Measurements from ENCODE around the gene NECTIN4.

NECTIN4 gene

GRCh38 chr1:161111527-161111926 is 22.2 kb upstream of the NECTIN4 start:
- peaks cover 5% of the 10 kb centered on the region for H3K4me1 ChIP-seq (ENCODE audit: control insufficient read depth, insufficient read depth, low read depth, low read length)
- H3K9ac ChIP-seq (ENCODE audit: low read length) = no peak overlapping the region
- H3K79me1 ChIP-seq (replicated peaks; ENCODE audit: low read length, poor library complexity, severe bottlenecking) = peaks cover 7% of the 10 kb centered on the region
- no peak overlapping the region for H2BK5ac ChIP-seq (ENCODE audit: low read depth, low read length, poor library complexity, severe bottlenecking)
- no peak overlapping the region for H2AFZ ChIP-seq (ENCODE audit: low read depth, low read length)
- no peaks in the 10 kb centered on the region for H3K27me3 ChIP-seq (ENCODE audit: control insufficient read depth in 1 of 2, insufficient read depth in 1 of 2, low read length in 2 of 2)
- no peak overlapping the region for H4K91ac ChIP-seq (ENCODE audit: low read length)
- H2AK5ac ChIP-seq (ENCODE audit: low read length, severe bottlenecking) = no peak overlapping the region
- no peak overlapping the region for H3K18ac ChIP-seq (ENCODE audit: low read depth in 1 of 2, low read length in 2 of 2)
- H3K4me2 ChIP-seq (ENCODE audit: low read length, poor library complexity, severe bottlenecking) = no peak overlapping the region
- 95% methylated on average over 2 of the region's 2 CpGs for WGBS
- H4K8ac ChIP-seq (ENCODE audit: low read length) = no peak overlapping the region
- H2BK12ac ChIP-seq (ENCODE audit: low read length in 2 of 2) = no peak overlapping the region
- no peak overlapping the region for H3K27ac ChIP-seq (ENCODE audit: low read length, poor library complexity, severe bottlenecking)
- H3K14ac ChIP-seq (ENCODE audit: low read length in 2 of 2) = no peak overlapping the region
- no peak overlapping the region for H2BK15ac ChIP-seq (ENCODE audit: low read depth, poor library complexity, severe bottlenecking)
- H3K9me3 ChIP-seq (ENCODE audit: control insufficient read depth, low read length) = no peaks in the 10 kb centered on the region
- no peak overlapping the region for H2BK120ac ChIP-seq (ENCODE audit: low read depth, low read length)
- no peak overlapping the region for H3K4ac ChIP-seq (ENCODE audit: low read depth in 1 of 2, low read length in 2 of 2)
- no peak for DNase-seq
- peaks cover 10 to 36% of the 10 kb centered on the region in 2 experiments for H3K36me3 ChIP-seq (ENCODE audit: control insufficient read depth in 1 of 2, insufficient read depth in 2 of 2, low read depth in 1 of 2, low read length in 2 of 2)
- no peak overlapping the region for H3K23ac ChIP-seq (ENCODE audit: low read length in 2 of 2)
- no peak overlapping the region for H3K4me3 ChIP-seq (ENCODE audit: insufficient read depth in 1 of 2, low read depth in 1 of 2, low read length in 2 of 2)

- Histone ChIP-seq H3K4me1 (ENCODE audit: control insufficient read depth, insufficient read depth, low read depth, low read length) (peaks cover 4% of the 10 kb centered on the region), H3K27me3 (ENCODE audit: control insufficient read depth in 1 of 2, insufficient read depth in 1 of 2, low read length in 2 of 2) (no peaks in the 10 kb centered on the region), H4K91ac (ENCODE audit: low read length) (no peak overlapping the region), H2BK15ac (ENCODE audit: low read depth, poor library complexity, severe bottlenecking) (no peak overlapping the region), H2AFZ (ENCODE audit: low read depth, low read length) (no peak overlapping the region), H3K4me2 (ENCODE audit: low read length, poor library complexity, severe bottlenecking) (no peak overlapping the region), H3K14ac (ENCODE audit: low read length in 2 of 2) (no peak overlapping the region), H3K9me3 (ENCODE audit: control insufficient read depth, low read length) (no peaks in the 10 kb centered on the region), H2BK12ac (ENCODE audit: low read length in 2 of 2) (no peak overlapping the region), H2BK120ac (ENCODE audit: low read depth, low read length) (no peak overlapping the region), H2BK5ac (ENCODE audit: low read depth, low read length, poor library complexity, severe bottlenecking) (no peak overlapping the region), H3K27ac (ENCODE audit: low read length, poor library complexity, severe bottlenecking) (no peak overlapping the region), H2AK5ac (ENCODE audit: low read length, severe bottlenecking) (no peak overlapping the region), H3K9ac (ENCODE audit: low read length) (no peak overlapping the region), H4K8ac (ENCODE audit: low read length) (no peak overlapping the region), H3K4me3 (ENCODE audit: insufficient read depth in 1 of 2, low read depth in 1 of 2, low read length in 2 of 2) (no peak overlapping the region), H3K23ac (ENCODE audit: low read length in 2 of 2) (no peak overlapping the region), H3K4ac (ENCODE audit: low read depth in 1 of 2, low read length in 2 of 2) (no peak overlapping the region), H3K79me1 (replicated peaks; ENCODE audit: low read length, poor library complexity, severe bottlenecking) (peaks cover 8% of the 10 kb centered on the region), H3K18ac (ENCODE audit: low read depth in 1 of 2, low read length in 2 of 2) (no peak overlapping the region), H3K36me3 (ENCODE audit: control insufficient read depth in 1 of 2, insufficient read depth in 2 of 2, low read depth in 1 of 2, low read length in 2 of 2) (peaks cover 10 to 40% of the 10 kb centered on the region in 2 experiments)
- DNase-seq = no peak
- WGBS = 100% methylated on average over 3 of the region's 3 CpGs
Measured at GRCh38 chr1:161111117-161111516, 21.8 kb upstream of the NECTIN4 start.

- Histone ChIP-seq H3K9ac (ENCODE audit: low read length) (no peak overlapping the region), H4K8ac (ENCODE audit: low read length) (no peak overlapping the region), H2AFZ (ENCODE audit: low read depth, low read length) (no peak overlapping the region), H3K4me3 (ENCODE audit: insufficient read depth in 1 of 2, low read depth in 1 of 2, low read length in 2 of 2) (no peak overlapping the region), H2BK120ac (ENCODE audit: low read depth, low read length) (no peak overlapping the region), H3K23ac (ENCODE audit: low read length in 2 of 2) (no peak overlapping the region), H4K91ac (ENCODE audit: low read length) (no peak overlapping the region), H3K14ac (ENCODE audit: low read length in 2 of 2) (no peak overlapping the region), H3K27ac (ENCODE audit: low read length, poor library complexity, severe bottlenecking) (no peak overlapping the region), H2BK15ac (ENCODE audit: low read depth, poor library complexity, severe bottlenecking) (no peak overlapping the region), H3K79me1 (replicated peaks; ENCODE audit: low read length, poor library complexity, severe bottlenecking) (peaks cover 16% of the 10 kb centered on the region), H3K36me3 (ENCODE audit: control insufficient read depth in 1 of 2, insufficient read depth in 2 of 2, low read depth in 1 of 2, low read length in 2 of 2) (peaks cover 16 to 29% of the 10 kb centered on the region in 2 experiments), H3K4me2 (ENCODE audit: low read length, poor library complexity, severe bottlenecking) (no peak overlapping the region), H2AK5ac (ENCODE audit: low read length, severe bottlenecking) (no peak overlapping the region), H3K4me1 (ENCODE audit: control insufficient read depth, insufficient read depth, low read depth, low read length) (no peaks in the 10 kb centered on the region), H3K18ac (ENCODE audit: low read depth in 1 of 2, low read length in 2 of 2) (no peak overlapping the region), H3K4ac (ENCODE audit: low read depth in 1 of 2, low read length in 2 of 2) (no peak overlapping the region), H3K9me3 (ENCODE audit: control insufficient read depth, low read length) (no peaks in the 10 kb centered on the region), H2BK12ac (ENCODE audit: low read length in 2 of 2) (no peak overlapping the region), H2BK5ac (ENCODE audit: low read depth, low read length, poor library complexity, severe bottlenecking) (no peak overlapping the region), H3K27me3 (ENCODE audit: control insufficient read depth in 1 of 2, insufficient read depth in 1 of 2, low read length in 2 of 2) (no peaks in the 10 kb centered on the region)
- 96% methylated on average over 1 of the region's 1 CpG for WGBS
- DNase-seq = no peak
Measured at GRCh38 chr1:161106431-161106830, 17.1 kb upstream of the NECTIN4 start.

- Histone ChIP-seq H3K4ac (ENCODE audit: low read depth in 1 of 2, low read length in 2 of 2) (no peak overlapping the region), H3K4me1 (ENCODE audit: control insufficient read depth, insufficient read depth, low read depth, low read length) (peaks cover 9% of the 10 kb centered on the region), H3K27me3 (ENCODE audit: control insufficient read depth in 1 of 2, insufficient read depth in 1 of 2, low read length in 2 of 2) (no peaks in the 10 kb centered on the region), H2BK15ac (ENCODE audit: low read depth, poor library complexity, severe bottlenecking) (no peak overlapping the region), H3K36me3 (ENCODE audit: control insufficient read depth in 1 of 2, insufficient read depth in 2 of 2, low read depth in 1 of 2, low read length in 2 of 2) (peaks cover 16 to 21% of the 10 kb centered on the region in 2 experiments), H2AFZ (ENCODE audit: low read depth, low read length) (no peak overlapping the region), H3K9me3 (ENCODE audit: control insufficient read depth, low read length) (no peaks in the 10 kb centered on the region), H3K23ac (ENCODE audit: low read length in 2 of 2) (no peak overlapping the region), H4K8ac (ENCODE audit: low read length) (no peak overlapping the region), H3K9ac (ENCODE audit: low read length) (peak overlapping the region; percentile 4), H3K18ac (ENCODE audit: low read depth in 1 of 2, low read length in 2 of 2) (no peak overlapping the region), H3K4me3 (ENCODE audit: insufficient read depth in 1 of 2, low read depth in 1 of 2, low read length in 2 of 2) (no peak overlapping the region), H4K91ac (ENCODE audit: low read length) (no peak overlapping the region), H2BK5ac (ENCODE audit: low read depth, low read length, poor library complexity, severe bottlenecking) (no peak overlapping the region), H3K27ac (ENCODE audit: low read length, poor library complexity, severe bottlenecking) (no peak overlapping the region), H2BK12ac (ENCODE audit: low read length in 2 of 2) (no peak overlapping the region), H3K14ac (ENCODE audit: low read length in 2 of 2) (no peak overlapping the region), H3K79me1 (replicated peaks; ENCODE audit: low read length, poor library complexity, severe bottlenecking) (peaks cover 8% of the 10 kb centered on the region), H2BK120ac (ENCODE audit: low read depth, low read length) (no peak overlapping the region), H3K4me2 (ENCODE audit: low read length, poor library complexity, severe bottlenecking) (no peak overlapping the region), H2AK5ac (ENCODE audit: low read length, severe bottlenecking) (no peak overlapping the region)
- no peak for DNase-seq
- 92% methylated on average over 2 of the region's 2 CpGs for WGBS
Measured at GRCh38 chr1:161100556-161100955, 11.2 kb upstream of the NECTIN4 start.
